Upper lobe of left lung (tissue), 4 donors: Measurements from ENCODE around the gene CELSR2.

Experiments used
- POLR2AphosphoS5 ChIP-seq, 2 donors: sonication (generic); formaldehyde crosslinking; IDR thresholded peaks; one replicate each; pipeline ENCODE4 v1.5.1; 2017; ENCODE audit warnings: antibody characterized with exemption in 2 of 2
- TF ChIP-seq, protein P1 (sequence below), 6 experiments: fragments of 450-650 bp in 4 of 6; fragments of 200-600 bp in 2 of 6; sonication (generic) in 2 of 6; IDR thresholded peaks; one replicate each; pipeline ENCODE4 v1.5.1; 2016 to 2019; ENCODE audit warnings: antibody characterized with exemption in 6 of 6

DNA sequence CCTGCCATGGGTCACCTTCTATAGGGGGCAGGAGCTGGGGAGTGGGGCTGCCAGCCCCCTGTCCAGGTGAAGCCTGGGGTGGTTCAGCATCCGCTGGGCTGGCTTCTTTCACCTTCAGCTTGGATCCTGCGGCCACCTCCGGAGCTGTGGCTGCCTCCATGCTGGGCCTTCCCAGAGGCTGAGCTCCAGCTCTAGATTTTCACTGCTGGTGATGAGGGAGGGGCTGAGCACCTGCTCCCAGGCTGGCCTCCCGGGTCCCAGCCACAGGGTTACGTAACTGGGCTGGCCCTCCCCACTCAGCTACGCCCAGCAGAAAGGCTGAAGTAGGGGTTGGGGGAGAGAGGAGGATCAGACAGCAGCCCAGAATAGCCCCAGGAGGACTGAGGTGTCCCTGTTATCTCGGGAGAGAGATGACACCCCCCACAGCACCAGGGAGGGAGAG, 57.5 kb downstream of the CELSR2 start, which contains the start of gene MYBPHL:
- TF ChIP-seq, protein P1, sequence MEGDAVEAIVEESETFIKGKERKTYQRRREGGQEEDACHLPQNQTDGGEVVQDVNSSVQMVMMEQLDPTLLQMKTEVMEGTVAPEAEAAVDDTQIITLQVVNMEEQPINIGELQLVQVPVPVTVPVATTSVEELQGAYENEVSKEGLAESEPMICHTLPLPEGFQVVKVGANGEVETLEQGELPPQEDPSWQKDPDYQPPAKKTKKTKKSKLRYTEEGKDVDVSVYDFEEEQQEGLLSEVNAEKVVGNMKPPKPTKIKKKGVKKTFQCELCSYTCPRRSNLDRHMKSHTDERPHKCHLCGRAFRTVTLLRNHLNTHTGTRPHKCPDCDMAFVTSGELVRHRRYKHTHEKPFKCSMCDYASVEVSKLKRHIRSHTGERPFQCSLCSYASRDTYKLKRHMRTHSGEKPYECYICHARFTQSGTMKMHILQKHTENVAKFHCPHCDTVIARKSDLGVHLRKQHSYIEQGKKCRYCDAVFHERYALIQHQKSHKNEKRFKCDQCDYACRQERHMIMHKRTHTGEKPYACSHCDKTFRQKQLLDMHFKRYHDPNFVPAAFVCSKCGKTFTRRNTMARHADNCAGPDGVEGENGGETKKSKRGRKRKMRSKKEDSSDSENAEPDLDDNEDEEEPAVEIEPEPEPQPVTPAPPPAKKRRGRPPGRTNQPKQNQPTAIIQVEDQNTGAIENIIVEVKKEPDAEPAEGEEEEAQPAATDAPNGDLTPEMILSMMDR (IDR thresholded peaks at IDR 0.05) = no peak
- TF ChIP-seq POLR2AphosphoS5 (IDR thresholded peaks at IDR 0.05) = no peak
